C4-2B (cell line): ENCODE results near the gene WWTR1.

Experiments
- H3K27ac ChIP-seq: fragments of 450-650 bp; 2 replicates; pipeline ENCODE4 v1.5.1; 2017
- ZFX ChIP-seq: fragments of 450-650 bp; IDR thresholded peaks from 2 replicates; pipeline ENCODE4 v1.6.1; 2017
- TF ChIP-seq, protein P1 (sequence below): fragments of 450-650 bp; conservative IDR thresholded peaks from 2 replicates; pipeline ENCODE4 v1.5.1; 2017; ENCODE audit warnings: mild to moderate bottlenecking

Gene WWTR1

DNA sequence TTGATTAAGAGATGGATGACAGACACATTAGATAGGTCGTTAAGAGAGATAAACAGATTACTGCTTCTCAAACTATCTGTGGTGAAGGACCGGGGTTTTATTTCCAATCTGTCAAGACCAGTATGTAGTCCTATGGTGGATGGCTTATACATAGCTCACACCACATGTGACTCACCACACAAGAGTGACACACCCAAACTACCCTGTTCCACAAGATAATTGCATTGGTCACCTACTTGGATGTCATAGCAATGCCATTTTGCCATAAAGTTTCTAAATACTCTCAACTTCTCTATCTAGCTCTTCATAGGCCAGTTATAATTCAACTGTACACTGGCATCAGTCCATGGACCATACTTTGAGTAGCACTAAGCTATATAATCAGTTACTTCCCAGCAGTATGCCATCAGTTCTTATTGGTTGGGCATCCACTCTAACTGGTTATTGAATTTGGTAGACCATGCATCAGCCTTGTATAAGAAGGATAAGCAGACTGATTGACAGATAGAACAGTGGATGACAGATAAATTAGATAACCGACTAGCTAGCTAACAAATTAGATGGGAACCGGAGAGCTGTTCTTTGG lies 11.6 kb downstream of the WWTR1 start:
- TF ChIP-seq ZFX: no peak
- TF ChIP-seq, protein P1, sequence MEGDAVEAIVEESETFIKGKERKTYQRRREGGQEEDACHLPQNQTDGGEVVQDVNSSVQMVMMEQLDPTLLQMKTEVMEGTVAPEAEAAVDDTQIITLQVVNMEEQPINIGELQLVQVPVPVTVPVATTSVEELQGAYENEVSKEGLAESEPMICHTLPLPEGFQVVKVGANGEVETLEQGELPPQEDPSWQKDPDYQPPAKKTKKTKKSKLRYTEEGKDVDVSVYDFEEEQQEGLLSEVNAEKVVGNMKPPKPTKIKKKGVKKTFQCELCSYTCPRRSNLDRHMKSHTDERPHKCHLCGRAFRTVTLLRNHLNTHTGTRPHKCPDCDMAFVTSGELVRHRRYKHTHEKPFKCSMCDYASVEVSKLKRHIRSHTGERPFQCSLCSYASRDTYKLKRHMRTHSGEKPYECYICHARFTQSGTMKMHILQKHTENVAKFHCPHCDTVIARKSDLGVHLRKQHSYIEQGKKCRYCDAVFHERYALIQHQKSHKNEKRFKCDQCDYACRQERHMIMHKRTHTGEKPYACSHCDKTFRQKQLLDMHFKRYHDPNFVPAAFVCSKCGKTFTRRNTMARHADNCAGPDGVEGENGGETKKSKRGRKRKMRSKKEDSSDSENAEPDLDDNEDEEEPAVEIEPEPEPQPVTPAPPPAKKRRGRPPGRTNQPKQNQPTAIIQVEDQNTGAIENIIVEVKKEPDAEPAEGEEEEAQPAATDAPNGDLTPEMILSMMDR: no peak

DNA sequence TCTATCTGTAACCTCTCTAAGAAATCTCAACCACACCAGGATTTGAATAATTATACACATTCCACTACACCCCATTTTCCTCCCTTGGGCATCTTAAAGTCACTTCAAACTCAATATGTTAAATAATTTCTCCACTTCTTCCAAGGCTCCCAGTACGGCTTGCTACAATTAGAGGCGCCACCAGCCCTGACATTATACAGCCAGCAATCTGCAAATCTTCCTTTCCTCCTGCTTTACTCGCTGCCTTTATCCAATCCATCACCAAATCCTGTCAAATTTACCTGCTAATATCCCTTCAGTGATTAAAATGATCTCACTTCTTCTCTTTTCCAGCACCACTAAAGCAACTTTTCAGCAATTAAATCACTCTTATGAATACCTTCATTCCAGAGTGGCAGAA lies 13.9 kb downstream of the WWTR1 start:
- no peak for TF ChIP-seq ZFX
- TF ChIP-seq, protein P1: no peak
- H3K27ac ChIP-seq: no peak overlapping the region

More for the DNA sequence above, 11.6 kb downstream of the WWTR1 start:
- no peak overlapping the region for H3K27ac ChIP-seq

DNA sequence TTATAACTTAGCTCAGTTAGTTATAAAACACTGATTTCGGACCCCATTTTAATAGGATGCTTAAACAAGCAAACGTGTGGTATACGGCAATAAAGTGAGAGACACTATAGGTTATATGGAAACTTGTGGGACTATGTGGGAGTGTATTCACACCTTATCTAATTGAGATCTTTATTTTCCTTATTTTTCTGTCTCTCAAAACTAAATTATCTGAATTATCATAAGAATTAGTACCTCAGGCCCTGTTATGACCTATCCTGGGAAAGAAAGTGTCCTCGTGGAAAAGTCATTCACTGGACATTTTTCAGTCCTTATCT lies 14.4 kb downstream of the WWTR1 start:
- TF ChIP-seq ZFX: no peak
- TF ChIP-seq, protein P1: no peak
- H3K27ac ChIP-seq: no peak overlapping the region

DNA sequence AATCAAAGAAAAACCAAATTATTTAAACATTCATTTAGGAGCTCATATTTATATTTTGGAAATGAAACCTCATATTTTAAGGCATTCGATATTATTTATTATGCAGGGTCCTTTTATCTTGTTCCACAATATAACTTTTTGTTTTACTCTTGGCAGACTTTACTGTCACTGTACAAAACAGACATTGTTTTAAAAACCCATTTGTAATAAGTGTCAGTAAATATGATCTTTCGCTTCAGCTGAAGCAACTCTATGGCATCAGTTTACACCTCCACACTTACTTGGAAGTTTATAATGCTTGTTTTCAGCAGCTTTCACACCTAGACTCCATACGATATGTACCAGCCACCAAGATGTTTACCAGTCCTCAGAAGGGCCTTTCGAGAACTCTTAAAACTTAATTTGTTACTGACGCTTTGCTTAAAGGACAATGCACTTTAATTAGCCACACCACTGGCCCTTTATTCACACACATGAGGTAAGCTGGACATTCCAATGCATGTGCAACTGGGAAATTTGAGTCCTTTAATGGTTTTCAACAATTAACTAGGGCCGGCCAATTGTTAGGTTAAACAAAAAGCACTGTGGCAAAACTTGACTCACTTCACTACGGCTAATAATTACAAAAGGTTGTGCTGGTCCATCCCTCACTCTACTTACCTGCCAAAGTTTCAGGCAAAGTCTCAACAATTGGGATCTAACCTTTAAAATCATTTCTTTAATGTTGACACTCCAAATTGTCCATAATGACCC lies 16.7 kb downstream of the WWTR1 start:
- no peak overlapping the region for H3K27ac ChIP-seq
- no peak for TF ChIP-seq ZFX

DNA sequence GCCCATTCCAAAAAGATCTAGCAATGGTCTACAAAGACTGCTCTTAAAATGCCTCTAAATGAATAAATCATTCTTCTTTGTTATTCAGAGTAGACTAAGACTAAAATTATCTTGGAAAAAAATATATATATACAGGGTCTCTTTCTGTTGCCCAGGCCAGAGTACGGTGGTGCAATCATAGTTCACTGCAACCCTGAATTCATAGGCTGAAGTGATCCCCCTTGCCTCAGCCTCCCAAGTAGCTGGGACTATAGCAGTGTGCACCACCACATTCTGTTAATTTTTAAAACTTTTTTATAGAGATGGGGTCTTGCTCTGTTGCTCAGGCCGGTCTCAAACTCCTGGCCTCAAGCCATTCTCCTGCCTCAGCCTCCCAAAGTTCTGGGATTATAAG lies 18.7 kb downstream of the WWTR1 start:
- H3K27ac ChIP-seq: no peak overlapping the region
- TF ChIP-seq, protein P1: no peak
- TF ChIP-seq ZFX: no peak

DNA sequence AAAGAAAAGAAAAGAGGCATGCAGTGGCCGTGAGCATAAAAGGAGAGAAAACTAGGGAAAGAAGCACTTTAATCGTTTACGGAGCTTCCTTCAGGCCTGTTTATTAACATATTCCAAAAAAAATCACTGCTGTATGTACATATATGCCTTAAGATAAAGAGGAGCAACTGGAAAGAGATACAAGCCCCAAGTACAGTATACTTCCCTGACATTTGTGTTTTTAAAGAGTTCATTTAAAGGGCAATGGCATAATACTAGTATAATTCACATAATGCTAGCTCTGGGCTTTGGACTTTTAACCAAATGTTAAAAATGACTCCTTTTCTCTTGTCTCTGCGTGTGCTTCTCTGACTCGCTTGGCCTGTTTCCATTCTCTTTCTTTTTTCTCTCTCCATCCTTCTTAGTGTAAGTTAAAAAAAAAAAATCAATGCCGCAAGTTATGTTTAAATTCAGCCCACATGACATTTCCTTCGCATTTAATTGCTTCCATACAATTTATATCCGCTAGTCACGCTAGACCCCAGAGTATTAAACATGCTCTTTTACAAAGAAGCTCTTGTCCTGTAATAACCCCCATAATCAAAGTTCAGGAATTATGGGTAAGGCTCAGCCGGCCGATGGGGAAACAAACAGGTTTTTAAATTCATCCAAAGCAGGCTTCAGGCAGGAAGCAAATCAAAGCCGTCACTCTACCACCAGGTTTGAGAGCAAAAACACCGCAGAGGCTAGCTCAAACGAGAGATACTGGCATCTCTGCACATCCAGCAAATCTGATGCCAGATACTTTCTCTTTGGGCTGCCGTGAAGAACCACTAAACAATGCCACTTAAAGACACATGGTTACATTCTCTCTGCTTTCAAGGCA lies 19.4 kb downstream of the WWTR1 start:
- H3K27ac ChIP-seq: no peak overlapping the region
- no peak for TF ChIP-seq ZFX
- TF ChIP-seq, protein P1: no peak

DNA sequence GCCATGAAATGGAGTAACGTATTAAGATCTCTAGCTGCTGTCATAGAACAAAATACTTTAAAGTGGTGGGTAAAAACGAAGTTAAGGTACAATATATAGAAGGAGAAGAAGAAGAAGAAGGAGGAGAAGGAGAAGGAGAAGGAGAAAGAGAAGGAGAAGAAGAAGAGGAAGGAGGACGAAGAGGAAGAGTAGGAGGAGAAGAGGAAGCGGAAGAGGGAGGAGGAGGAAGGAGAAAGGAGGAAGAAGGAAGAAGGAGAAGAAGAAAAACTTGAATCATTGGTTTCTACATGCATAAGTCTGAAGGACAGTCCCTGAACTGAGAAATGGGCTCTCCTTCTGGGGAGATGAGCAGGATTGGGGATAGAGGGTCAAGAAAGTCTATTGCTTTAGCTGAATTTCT lies 22.4 kb downstream of the WWTR1 start:
- TF ChIP-seq, protein P1: no peak
- H3K27ac ChIP-seq: no peak overlapping the region
